ENCODE results near the gene TMEM109.

The TMEM109 gene

GRCh38 chr11:60928563-60929001 lies 14.6 kb downstream of the TMEM109 start:
- no peak for DNase-seq

DNA sequence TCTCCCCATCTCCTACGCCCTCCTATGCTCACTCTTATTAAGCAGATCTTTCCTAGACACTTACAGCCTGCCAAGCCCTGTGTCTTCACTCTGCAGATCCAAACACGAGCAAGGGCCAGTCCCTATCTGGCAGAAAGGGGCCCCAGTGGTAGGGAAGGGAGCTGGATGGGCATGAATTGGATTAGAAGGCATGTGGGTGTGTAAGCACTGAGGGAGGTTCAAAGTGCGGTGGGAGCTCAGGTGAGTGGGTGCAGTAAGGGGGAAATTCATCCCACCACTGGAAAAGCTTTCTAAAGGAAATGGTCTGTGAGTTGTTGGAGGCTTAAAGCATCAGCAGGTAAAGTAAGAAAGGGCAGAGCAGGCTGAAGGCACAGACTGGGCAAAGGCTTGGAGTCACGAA lies 15.8 kb downstream of the TMEM109 start:
- no peak for DNase-seq

GRCh38 chr11:60930394-60930793 lies 16.4 kb downstream of the TMEM109 start:
- DNase-seq, result no peak

- DNase-seq, result no peak
Measured at GRCh38 chr11:60931917-60932316, 18.0 kb downstream of the TMEM109 start.

DNA sequence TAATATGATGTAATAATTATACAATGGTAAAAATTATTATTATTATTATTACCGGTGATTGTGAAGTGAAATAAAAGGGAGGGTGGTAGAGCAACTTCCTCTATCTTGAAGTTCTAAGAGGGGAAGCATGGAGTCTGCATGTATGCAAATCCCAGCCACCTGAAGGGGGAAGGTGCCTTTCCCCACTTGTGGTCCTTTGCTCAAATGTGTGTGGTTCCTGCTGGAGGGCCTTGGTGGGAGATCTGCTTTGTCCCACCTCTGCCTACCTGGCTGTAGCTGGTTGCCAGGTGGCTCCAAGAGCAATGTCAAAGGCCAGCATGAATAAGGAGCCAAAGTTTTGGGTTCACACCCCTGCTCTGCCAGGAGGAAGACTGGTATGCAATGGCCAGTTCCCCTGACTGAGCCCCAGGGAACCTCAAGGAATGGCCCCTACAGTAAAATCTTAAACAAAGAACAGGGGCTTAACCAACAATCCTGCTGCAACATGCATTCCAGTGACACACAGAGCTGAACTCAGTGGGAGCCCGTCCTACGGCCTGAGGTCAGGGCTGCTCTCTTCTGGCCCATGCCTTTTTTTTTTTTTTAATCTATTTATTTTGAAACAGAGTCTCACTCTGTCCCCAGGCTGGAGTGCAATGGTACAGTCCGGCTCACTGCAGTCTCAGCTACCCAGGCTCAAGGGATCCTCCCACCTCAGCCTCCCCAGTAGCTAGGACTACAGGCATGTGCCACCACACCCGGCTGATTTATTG lies 18.8 kb downstream of the TMEM109 start:
- no peak for DNase-seq

DNA sequence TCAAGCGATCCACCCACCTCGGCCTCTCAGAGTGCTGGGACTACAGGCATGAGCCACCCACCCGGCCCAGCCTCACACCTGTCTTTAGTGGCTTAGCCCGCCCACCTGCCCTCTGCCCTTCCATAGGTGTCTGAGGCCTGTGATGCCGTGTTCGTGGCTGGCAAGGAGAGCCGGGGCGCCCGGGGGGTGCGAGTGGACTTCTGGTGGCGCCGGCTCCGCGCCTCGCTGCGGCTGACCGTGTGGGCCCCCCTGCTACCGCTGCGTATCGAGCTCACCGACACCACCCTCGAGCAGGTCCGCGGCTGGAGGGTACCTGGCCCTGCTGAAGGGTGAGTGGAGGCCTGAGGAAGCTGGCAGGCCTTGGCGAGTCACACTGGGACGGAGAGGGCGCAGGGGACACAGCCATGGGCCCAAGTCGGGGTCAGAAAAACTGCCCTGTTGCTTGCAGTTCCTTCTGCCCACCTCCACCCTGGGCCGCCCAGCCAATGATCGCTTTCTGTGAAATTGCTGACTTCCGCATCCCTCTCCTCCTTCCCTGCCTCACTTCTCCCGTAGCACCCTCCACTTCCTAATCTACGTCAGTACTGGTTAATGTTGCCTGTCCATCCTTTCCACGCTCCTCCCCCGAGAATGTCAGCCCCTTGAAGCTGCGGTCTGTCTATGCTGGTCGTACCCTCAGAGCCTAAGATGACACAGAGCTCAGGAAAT lies 19.6 kb downstream of the TMEM109 start:
- no peak for DNase-seq

- no peak for DNase-seq
Measured at GRCh38 chr11:60934124-60934789, 20.3 kb downstream of the TMEM109 start.

- no peak for DNase-seq
Measured at GRCh38 chr11:60934790-60935605, 21.0 kb downstream of the TMEM109 start.

GRCh38 chr11:60935676-60936442 lies 21.9 kb downstream of the TMEM109 start:
- no peak for DNase-seq

- no peak for DNase-seq
Measured at GRCh38 chr11:60936467-60937143, 22.6 kb downstream of the TMEM109 start.

DNA sequence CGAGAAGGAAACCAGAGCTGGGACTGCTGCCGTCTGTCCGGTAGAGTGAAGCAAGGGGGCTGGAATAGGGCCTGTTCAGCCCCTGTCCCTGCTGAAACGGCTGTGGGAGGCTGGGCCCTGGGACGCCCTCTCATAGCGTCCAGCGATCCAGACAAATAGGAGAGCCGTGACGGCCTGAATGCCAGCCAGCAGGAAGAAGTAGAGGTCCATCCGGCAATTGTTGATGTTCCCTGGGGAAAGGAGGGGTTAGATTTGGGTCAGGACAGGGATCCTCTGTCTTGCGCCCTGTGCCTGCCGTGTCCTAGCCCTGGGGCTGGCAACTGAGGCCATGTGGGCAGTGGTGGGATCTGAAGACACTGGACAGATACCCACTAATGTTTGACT lies 23.2 kb downstream of the TMEM109 start:
- DNase-seq, result no peak

DNA sequence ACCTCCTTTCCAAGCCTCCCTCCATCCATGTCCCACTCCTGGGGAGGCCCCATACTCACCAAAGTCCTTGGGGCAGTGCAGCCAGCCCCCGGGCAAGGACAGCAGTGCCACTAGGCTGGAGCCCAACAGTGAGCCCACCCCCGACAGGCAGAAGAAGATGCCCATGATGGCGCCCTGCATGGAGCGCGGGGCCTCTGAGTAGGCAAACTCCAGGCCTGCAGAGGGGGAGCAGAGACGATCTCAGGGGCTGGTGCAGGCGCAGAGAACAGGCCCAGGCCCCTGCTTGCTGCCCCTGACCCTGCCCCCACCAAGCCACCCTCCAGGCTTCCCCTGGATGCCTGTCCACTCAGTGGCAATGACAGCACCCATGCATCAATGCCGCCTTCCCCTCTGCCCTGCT lies 23.9 kb downstream of the TMEM109 start:
- no peak for DNase-seq

DNA sequence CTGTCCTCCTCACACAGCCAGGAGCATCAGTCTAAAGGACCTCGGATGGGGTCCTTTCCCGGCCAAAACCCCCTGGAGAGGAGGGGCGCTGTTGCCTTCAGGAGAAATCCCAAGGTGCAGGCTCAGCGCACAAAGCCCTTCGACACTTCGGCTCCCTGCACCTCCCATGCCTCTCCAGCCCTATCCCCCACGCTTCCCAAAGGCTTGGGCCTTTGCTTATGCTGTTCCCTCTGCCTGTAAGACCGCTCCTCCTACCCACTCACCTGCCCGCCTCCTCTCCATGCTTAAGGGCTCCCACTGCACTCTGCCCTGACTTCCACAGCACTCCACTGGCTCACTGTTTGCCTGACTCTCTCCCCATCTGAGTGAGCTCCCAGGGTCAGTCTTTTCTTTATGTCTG lies 24.5 kb downstream of the TMEM109 start:
- DNase-seq, result no peak

GRCh38 chr11:60939301-60939700 lies 25.3 kb downstream of the TMEM109 start:
- DNase-seq, result no peak

DNA sequence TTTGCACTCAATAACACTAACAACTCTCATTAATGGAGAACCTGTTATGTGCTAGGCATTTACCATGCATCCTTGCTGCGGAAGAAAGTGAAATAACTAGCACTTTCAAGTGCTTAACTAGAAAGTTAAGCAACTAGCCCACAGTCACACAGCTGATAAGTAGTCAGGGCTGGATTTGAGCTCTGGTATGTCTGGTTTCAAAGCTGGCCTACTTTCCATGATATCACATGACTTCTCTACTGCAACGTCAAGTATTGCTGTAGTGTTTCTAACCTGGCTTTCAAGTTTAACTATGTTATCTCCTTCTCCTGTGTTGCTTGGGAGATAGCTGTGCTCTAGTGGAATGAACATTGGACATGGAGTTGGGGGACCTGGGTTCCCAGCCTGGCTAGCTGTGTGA lies 25.9 kb downstream of the TMEM109 start:
- DNase-seq, result no peak

GRCh38 chr11:60941371-60942119 lies 27.6 kb downstream of the TMEM109 start:
- no peak for DNase-seq

GRCh38 chr11:60942219-60942618 lies 28.3 kb downstream of the TMEM109 start:
- DNase-seq, result no peak

- no peak for DNase-seq
Measured at GRCh38 chr11:60942970-60943565, 29.1 kb downstream of the TMEM109 start.

DNA sequence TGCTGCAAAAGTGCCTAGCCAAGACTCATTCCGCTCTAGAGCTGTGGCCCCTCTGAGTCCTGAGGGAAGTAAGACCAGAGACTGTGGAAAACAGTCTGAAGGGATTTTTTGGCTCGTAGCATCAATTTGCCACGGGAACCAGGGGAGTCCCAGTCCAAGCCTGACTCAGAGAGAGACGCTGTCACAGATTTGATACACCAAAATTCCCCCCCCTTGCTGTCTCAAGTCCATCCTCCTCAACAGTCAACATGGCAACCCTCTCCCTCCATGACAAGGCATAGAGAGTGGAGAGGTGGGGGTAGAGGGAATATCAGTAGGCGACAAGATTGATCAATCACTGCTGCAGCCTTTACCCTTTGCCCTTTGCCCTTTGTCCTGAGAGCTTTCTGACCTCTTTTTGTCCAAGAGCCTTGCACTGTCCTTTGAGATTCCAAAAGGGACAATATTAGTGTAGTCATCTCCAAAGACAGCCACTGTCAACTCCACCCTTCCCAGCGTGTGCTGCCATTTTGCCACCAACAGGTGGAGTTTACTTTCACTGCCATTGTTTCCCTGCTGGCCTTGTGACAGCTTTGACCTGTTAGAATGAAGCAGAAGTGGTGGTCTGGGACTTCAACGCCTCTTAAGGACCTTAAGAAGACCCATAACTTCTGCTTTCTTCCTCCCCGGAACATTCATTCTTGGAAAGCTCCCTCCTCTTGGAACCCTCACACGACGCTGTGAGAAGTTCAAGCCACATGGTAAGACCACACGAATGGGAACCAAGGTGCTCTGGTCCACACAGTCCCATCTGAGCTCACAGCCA lies 30.7 kb downstream of the TMEM109 start:
- no peak for DNase-seq

DNA sequence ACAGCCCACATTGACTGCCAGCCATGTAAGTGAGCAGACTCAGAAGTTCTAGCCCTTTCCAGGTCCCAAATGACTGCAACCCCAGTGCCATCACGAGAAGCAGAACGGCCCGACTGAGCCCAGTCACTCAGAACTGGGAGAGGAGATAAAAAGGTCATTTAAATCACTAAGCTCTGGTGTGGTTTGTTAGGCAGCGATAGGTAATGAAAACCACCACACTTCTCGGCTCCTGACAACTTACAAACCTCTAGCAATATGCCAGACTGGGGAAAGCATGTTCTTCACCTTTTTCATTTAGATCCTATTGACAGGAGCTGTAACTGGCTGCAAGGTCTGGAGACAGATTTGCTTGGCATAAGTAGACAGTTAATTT lies 31.3 kb downstream of the TMEM109 start:
- DNase-seq, result no peak
